H9 (cell line): ENCODE measurements around the gene VRK1. TPM values are rescaled to one million over a fixed set of nuclear protein-coding genes. Genes with fewer than 3 reads are reported as not detected.

ENCODE experiments used
- DNase-seq: peaks from one replicate; pipeline ENCODE4 v3.0.0-alpha.2; 2017
- H2AFZ ChIP-seq: one replicate; pipeline ENCODE4 v1.6.1; 2013; ENCODE audit warnings: mild to moderate bottlenecking, low read length, control low read depth, moderate library complexity
- H2AK5ac ChIP-seq: 2 replicates; pipeline ENCODE4 v1.6.1; 2013; ENCODE audit warnings: low read length, control low read depth, mixed read lengths; ENCODE audit not compliant: insufficient read length
- H2BK120ac ChIP-seq: one replicate; pipeline ENCODE4 v1.6.1; 2013; ENCODE audit warnings: low read depth, mild to moderate bottlenecking, low read length, control low read depth, inconsistent platforms; ENCODE audit not compliant: poor library complexity, severe bottlenecking
- H2BK12ac ChIP-seq: 2 replicates; pipeline ENCODE4 v1.6.1; 2013; ENCODE audit warnings: low read length, control low read depth, mixed read lengths, low read depth; ENCODE audit not compliant: insufficient read length
- H2BK15ac ChIP-seq: 2 replicates; pipeline ENCODE4 v1.6.1; 2013; ENCODE audit warnings: low read depth, low read length, control low read depth
- H2BK20ac ChIP-seq: one replicate; pipeline ENCODE4 v1.6.1; 2013; ENCODE audit warnings: low read depth, mild to moderate bottlenecking, low read length, control low read depth, inconsistent platforms; ENCODE audit not compliant: poor library complexity, severe bottlenecking
- H2BK5ac ChIP-seq: 2 replicates; pipeline ENCODE4 v1.6.1; 2013; ENCODE audit warnings: low read length, control low read depth, mixed read lengths; ENCODE audit not compliant: insufficient read length
- H3K14ac ChIP-seq: 2 replicates; pipeline ENCODE4 v1.6.1; 2013; ENCODE audit warnings: low read length, control low read depth; ENCODE audit not compliant: insufficient read depth
- H3K18ac ChIP-seq: 2 replicates; pipeline ENCODE4 v1.6.1; 2013; ENCODE audit warnings: low read depth, mild to moderate bottlenecking, mixed read lengths, low read length, control low read depth; ENCODE audit not compliant: insufficient read length
- H3K23ac ChIP-seq: 2 replicates; pipeline ENCODE4 v1.6.1; 2013; ENCODE audit warnings: low read length, control low read depth, mixed read lengths, low read depth; ENCODE audit not compliant: insufficient read length
- H3K23me2 ChIP-seq: 2 replicates; pipeline ENCODE4 v1.6.1; 2013; ENCODE audit warnings: low read depth, mild to moderate bottlenecking, mixed read lengths, low read length, control low read depth; ENCODE audit not compliant: insufficient read length, poor library complexity, severe bottlenecking
- H3K27ac ChIP-seq: 2 replicates; pipeline ENCODE4 v1.5.1; 2013; ENCODE audit warnings: low read length, control low read depth, mixed read lengths, low read depth; ENCODE audit not compliant: insufficient read length
- H3K27me3 ChIP-seq: 2 replicates; pipeline ENCODE4 v1.6.1; 2013; ENCODE audit warnings: low read length, control low read depth, inconsistent platforms; ENCODE audit not compliant: insufficient read depth
- H3K4ac ChIP-seq: 2 replicates; pipeline ENCODE4 v1.6.1; 2013; ENCODE audit warnings: low read depth, mild to moderate bottlenecking, control low read depth, inconsistent platforms, low read length, moderate library complexity
- H3K4me1 ChIP-seq: 2 replicates; pipeline ENCODE4 v1.6.1; 2013; ENCODE audit warnings: low read length, control low read depth, inconsistent platforms; ENCODE audit not compliant: insufficient read depth
- H3K4me2 ChIP-seq: 2 replicates; pipeline ENCODE4 v1.6.1; 2013; ENCODE audit warnings: low read length, control low read depth, mixed read lengths; ENCODE audit not compliant: insufficient read length, insufficient read depth
- H3K56ac ChIP-seq: 2 replicates; pipeline ENCODE4 v1.6.1; 2013; ENCODE audit warnings: low read depth, mild to moderate bottlenecking, mixed read lengths, low read length, control low read depth; ENCODE audit not compliant: insufficient read length
- H3K79me1 ChIP-seq: 2 replicates; pipeline ENCODE4 v1.6.1; 2013; ENCODE audit warnings: low read depth, mild to moderate bottlenecking, moderate library complexity, low read length, control low read depth, inconsistent platforms; ENCODE audit not compliant: insufficient read depth, poor library complexity, severe bottlenecking
- H3K79me2 ChIP-seq: 2 replicates; pipeline ENCODE4 v1.6.1; 2013; ENCODE audit warnings: low read length, control low read depth, inconsistent platforms; ENCODE audit not compliant: insufficient read depth
- H3K9ac ChIP-seq: 2 replicates; pipeline ENCODE4 v1.6.1; 2013; ENCODE audit warnings: low read length, control low read depth, mixed read lengths; ENCODE audit not compliant: insufficient read length; ENCODE audit errors: extremely low read depth
- H3K9me3 ChIP-seq: one replicate; pipeline ENCODE4 v1.6.1; 2013; ENCODE audit warnings: low read depth, low read length, inconsistent platforms; ENCODE audit not compliant: control insufficient read depth
- H3T11ph ChIP-seq: one replicate; pipeline ENCODE4 v1.6.1; 2013; ENCODE audit warnings: mild to moderate bottlenecking, low read length, control low read depth, inconsistent platforms
- H4K20me1 ChIP-seq: one replicate; pipeline ENCODE4 v1.6.1; 2013; ENCODE audit not compliant: control insufficient read depth, insufficient read length, insufficient read depth
- H4K5ac ChIP-seq: 2 replicates; pipeline ENCODE4 v1.6.1; 2013; ENCODE audit warnings: low read depth, mild to moderate bottlenecking, mixed read lengths, low read length, control low read depth; ENCODE audit not compliant: insufficient read length
- H4K8ac ChIP-seq: replicated peaks from 2 replicates; pipeline ENCODE4 v1.6.1; 2013; ENCODE audit warnings: low read length, control low read depth, mixed read lengths, low read depth; ENCODE audit not compliant: insufficient read length
- H4K91ac ChIP-seq: 2 replicates; pipeline ENCODE4 v1.6.1; 2013; ENCODE audit warnings: low read depth, mild to moderate bottlenecking, moderate library complexity, mixed read lengths, low read length, control low read depth; ENCODE audit not compliant: insufficient read length
- H3K27ac Mint-ChIP-seq, 3 experiments: 2 replicates in 2 of 3; 3 replicates in 1 of 3; pipeline ENCODE4 v1.8.0; 2020 to 2021; ENCODE audit warnings: mixed read lengths in 3 of 3, mild to moderate bottlenecking in 1 of 3, moderate library complexity in 1 of 3
- H3K27me3 Mint-ChIP-seq: 2 replicates; pipeline ENCODE4 v1.8.0; 2021; ENCODE audit warnings: low read depth, mild to moderate bottlenecking, moderate library complexity, mixed read lengths
- H3K36me3 Mint-ChIP-seq, 3 experiments: 2 replicates in 2 of 3; 3 replicates in 1 of 3; pipeline ENCODE4 v1.8.0; 2020 to 2021; ENCODE audit warnings: low read depth in 3 of 3, mixed read lengths in 3 of 3; ENCODE audit not compliant: insufficient read depth in 1 of 3
- H3K4me1 Mint-ChIP-seq, 2 experiments: 2 replicates each; pipeline ENCODE4 v1.8.0; 2020; ENCODE audit warnings: mixed read lengths in 2 of 2
- H3K4me3 Mint-ChIP-seq, 2 experiments: 2 replicates in 1 of 2; 3 replicates in 1 of 2; pipeline ENCODE4 v1.8.0; 2020 to 2021; ENCODE audit warnings: mild to moderate bottlenecking in 2 of 2, mixed read lengths in 2 of 2, moderate library complexity in 1 of 2
- H3K9me3 Mint-ChIP-seq, 2 experiments: 2 replicates in 1 of 2; 3 replicates in 1 of 2; pipeline ENCODE4 v1.8.0; 2020; ENCODE audit warnings: mild to moderate bottlenecking in 2 of 2, mixed read lengths in 2 of 2, moderate library complexity in 1 of 2
- CTCF ChIP-seq: fragments of 200-600 bp; sonication (generic); conservative IDR thresholded peaks from 3 replicates; pipeline ENCODE4 v1.8.0; 2021; ENCODE audit warnings: antibody characterized with exemption, mild to moderate bottlenecking
- WGBS: extraction: QIAGEN DNeasy Blood & Tissue Kit; methylation state at CpG from one replicate; pipeline ENCODE4 v1.1.7; 2013; ENCODE audit warnings: missing lambda C conversion rate, low lambda C conversion rate, mixed read lengths; ENCODE audit not compliant: insufficient read length; ENCODE audit errors: extremely low coverage; 5-methylcytosine and 5-hydroxymethylcytosine counted together
- total RNA-seq: library from RNA; stranded (reverse); gene quantifications from 2 replicates; pipeline ENCODE4 v1.2.1, GENCODE V29; 2021

Gene VRK1
- total RNA-seq, 1 experiment from 2014 or later = 55.7 TPM

GRCh38 chr14:96909841-96910364 is 112.7 kb downstream of the VRK1 start:
- no peak overlapping the region for H3K23ac ChIP-seq
- H3K4me2 ChIP-seq = no peak overlapping the region
- no peaks in the 10 kb centered on the region for H4K20me1 ChIP-seq
- H3K14ac ChIP-seq = no peak overlapping the region
- no peak overlapping the region for H2AK5ac ChIP-seq
- no peak overlapping the region for H3T11ph ChIP-seq
- no peak overlapping the region for H3K56ac ChIP-seq
- no peak overlapping the region for H2BK12ac ChIP-seq
- no peak overlapping the region for H4K91ac ChIP-seq
- no peak overlapping the region for H3K18ac ChIP-seq
- H4K8ac ChIP-seq = no peak overlapping the region
- H2BK15ac ChIP-seq = no peak overlapping the region
- Mint-ChIP-seq H3K36me3 (peaks cover 13 to 14% (median 14%) of the 10 kb centered on the region in 3 experiments), H3K4me1 (no peaks in the 10 kb centered on the region), H3K4me3 (no peak overlapping the region), H3K27ac (no peak overlapping the region), H3K27me3 (peaks cover 1% of the 10 kb centered on the region; the same call in 1 of the 2 replicates), H3K9me3 (peaks cover 14 to 19% of the 10 kb centered on the region in 2 experiments)
- no peak overlapping the region for H2BK120ac ChIP-seq
- no peak overlapping the region for H4K5ac ChIP-seq
- H3K79me2 ChIP-seq = no peaks in the 10 kb centered on the region
- no peaks in the 10 kb centered on the region for H3K23me2 ChIP-seq
- no peak overlapping the region for H3K9ac ChIP-seq
- TF ChIP-seq CTCF = no peak
- no peak overlapping the region for H2BK20ac ChIP-seq
- WGBS = no CpG with 5 or more reads among the region's 1 CpG
- H3K9me3 ChIP-seq = peaks cover 5% of the 10 kb centered on the region
- no peak overlapping the region for H3K4ac ChIP-seq
- H2AFZ ChIP-seq = no peak overlapping the region
- no peaks in the 10 kb centered on the region for H3K27me3 ChIP-seq
- no peak overlapping the region for H2BK5ac ChIP-seq
- H3K4me1 ChIP-seq = no peaks in the 10 kb centered on the region
- no peak for DNase-seq
- no peaks in the 10 kb centered on the region for H3K79me1 ChIP-seq
- no peak overlapping the region for H3K27ac ChIP-seq
